GM19025 (cell line): ENCODE results near the gene PRR5L.

Experiments
- ATAC-seq: cut with Tn5 transposase; IDR thresholded peaks from one replicate; pipeline ENCODE4 v1.9.1; 2021; ENCODE audit warnings: mild to moderate bottlenecking, low read depth, moderate library complexity; ENCODE audit not compliant: unreplicated experiment

Gene PRR5L

GRCh38 chr11:36453678-36454077 is 157.6 kb downstream of the PRR5L start:
- no peak for ATAC-seq

GRCh38 chr11:36454551-36454940 is 158.5 kb downstream of the PRR5L start:
- ATAC-seq: no peak

- no peak for ATAC-seq
Measured at GRCh38 chr11:36454941-36455631, 159.0 kb downstream of the PRR5L start.

GRCh38 chr11:36455658-36456111 is 159.6 kb downstream of the PRR5L start:
- no peak for ATAC-seq

- no peak for ATAC-seq
Measured at GRCh38 chr11:36456156-36456555, 160.1 kb downstream of the PRR5L start.

- ATAC-seq: no peak
Measured at GRCh38 chr11:36458129-36458915, 162.2 kb downstream of the PRR5L start.

GRCh38 chr11:36459046-36459445 is 163.0 kb downstream of the PRR5L start:
- no peak for ATAC-seq

- no peak for ATAC-seq
Measured at GRCh38 chr11:36460220-36460619, 164.1 kb downstream of the PRR5L start.

GRCh38 chr11:36462321-36462720 is 166.2 kb downstream of the PRR5L start:
- ATAC-seq: no peak

- no peak for ATAC-seq
Measured at GRCh38 chr11:36463781-36464180, 167.7 kb downstream of the PRR5L start.

- no peak for ATAC-seq
Measured at GRCh38 chr11:36464720-36465119, 168.6 kb downstream of the PRR5L start.

- ATAC-seq: no peak
Measured at GRCh38 chr11:36465449-36466163, 169.5 kb downstream of the PRR5L start.

- no peak for ATAC-seq
Measured at GRCh38 chr11:36467012-36467411, 170.9 kb downstream of the PRR5L start.

GRCh38 chr11:36467916-36468315 is 171.8 kb downstream of the PRR5L start:
- ATAC-seq: no peak

GRCh38 chr11:36469063-36469462 is 173.0 kb downstream of the PRR5L start:
- no peak for ATAC-seq

- no peak for ATAC-seq
Measured at GRCh38 chr11:36469881-36470802, 174.1 kb downstream of the PRR5L start.

- ATAC-seq: no peak
Measured at GRCh38 chr11:36471577-36471976, 175.5 kb downstream of the PRR5L start.

GRCh38 chr11:36475192-36475591 is 179.1 kb downstream of the PRR5L start:
- no peak for ATAC-seq

- ATAC-seq: no peak
Measured at GRCh38 chr11:36478700-36479329, 182.7 kb downstream of the PRR5L start.

- no peak for ATAC-seq
Measured at GRCh38 chr11:36480833-36481232, 184.7 kb downstream of the PRR5L start.
